Right forelimb (tissue), 1 donor: Measurements from ENCODE around the gene VBP1.
"Not testable (repeated sequence)": the region's sequence is repeated elsewhere in the genome, so short reads cannot be mapped to it uniquely, and the experiment has no call there.

Experiments used
- DNase-seq: peaks from one replicate; pipeline ENCODE4 v3.0.0-alpha.2; 2018

VBP1 gene

DNA sequence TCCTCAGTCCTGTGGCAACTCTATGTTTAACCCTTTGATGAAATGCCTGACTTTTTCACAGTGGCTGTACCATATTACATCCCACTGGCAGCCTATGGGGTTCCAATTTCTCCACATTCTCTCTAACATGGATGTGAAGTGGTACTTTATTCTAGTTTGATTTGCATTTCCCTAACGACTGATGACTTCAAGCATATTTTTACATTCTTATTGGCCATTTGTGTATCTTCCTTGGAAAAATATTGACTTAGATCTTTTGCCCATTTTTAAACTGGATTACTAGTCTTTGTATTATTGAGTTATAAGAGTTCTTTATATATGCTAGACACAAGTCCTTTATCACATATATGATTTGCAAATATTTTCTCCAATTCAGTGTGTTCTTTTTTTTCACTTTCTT, 50.2 kb downstream of the VBP1 start:
- no peak for DNase-seq

- not testable (repeated sequence) for DNase-seq
Measured at GRCh38 chrX:155267995-155268394, 51.7 kb downstream of the VBP1 start.

- DNase-seq: no peak
Measured at GRCh38 chrX:155270969-155271368, 54.7 kb downstream of the VBP1 start.

DNA sequence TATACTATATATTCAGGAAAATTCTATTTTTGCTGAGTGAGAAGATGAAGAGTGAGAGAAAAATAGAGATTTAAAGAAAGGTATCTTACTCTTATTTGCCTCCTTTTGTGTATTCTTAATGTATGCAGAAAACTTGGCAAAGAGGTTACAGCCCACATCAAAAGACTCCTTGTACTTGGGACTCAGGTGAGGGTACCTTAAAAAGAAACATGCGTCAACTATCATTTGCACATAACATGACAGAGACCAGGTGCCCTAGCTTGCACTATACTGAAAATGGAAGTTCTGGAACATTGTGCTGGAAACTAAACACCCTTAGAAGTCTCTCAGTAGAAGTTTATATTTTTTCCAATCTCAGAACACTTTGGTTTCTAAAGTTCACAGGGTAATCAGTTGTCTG, 63.6 kb downstream of the VBP1 start:
- no peak for DNase-seq
